Stimulated activated CD4-positive, alpha-beta T cell treated with anti-CD3 and anti-CD28 coated beads, TNF-alpha, amount 100 ng/mL, for 4 hours (primary cell): ENCODE measurements around the gene CORIN.
A peak's percentile ranks its signal among the peaks of the same experiment; 100 is the strongest.

Experiments used
- DNase-seq, 3 experiments: peaks; one replicate each; pipeline ENCODE4 v3.0.0-alpha.2; 2020; ENCODE audit warnings: low read depth in 3 of 3

The CORIN gene

GRCh38 chr4:47837908-47838294 lies at the start of gene CORIN:
CORIN (minus strand) TSS chr4:47838067; CDS start chr4:47837949, 118 bp downstream.
- no peak for DNase-seq

- no peak for DNase-seq
Observed at GRCh38 chr4:47882228-47882627, 44.4 kb upstream of the CORIN start.

GRCh38 chr4:47879458-47879857 lies 41.6 kb upstream of the CORIN start:
- DNase-seq, result no peak

- DNase-seq, result no peak
Observed at GRCh38 chr4:47876784-47877546, 39.1 kb upstream of the CORIN start.

- no peak for DNase-seq
Observed at GRCh38 chr4:47876310-47876709, 38.4 kb upstream of the CORIN start.

GRCh38 chr4:47873877-47874541 lies 36.1 kb upstream of the CORIN start:
- DNase-seq, result no peak

GRCh38 chr4:47863486-47863885 lies 25.6 kb upstream of the CORIN start:
- DNase-seq, result no peak

- no peak for DNase-seq
Observed at GRCh38 chr4:47862297-47862696, 24.4 kb upstream of the CORIN start.

GRCh38 chr4:47860305-47860704 lies 22.4 kb upstream of the CORIN start:
- DNase-seq, result no peak

- DNase-seq, result no peak
Observed at GRCh38 chr4:47858006-47858405, 20.1 kb upstream of the CORIN start.

GRCh38 chr4:47856713-47857112 lies 18.8 kb upstream of the CORIN start:
- no peak for DNase-seq

GRCh38 chr4:47855350-47855749 lies 17.5 kb upstream of the CORIN start:
- DNase-seq, result no peak

- DNase-seq, result no peak
Observed at GRCh38 chr4:47852136-47852535, 14.3 kb upstream of the CORIN start.

- DNase-seq, result no peak
Observed at GRCh38 chr4:47849466-47849865, 11.6 kb upstream of the CORIN start.

- no peak for DNase-seq
Observed at GRCh38 chr4:47848041-47848440, 10.2 kb upstream of the CORIN start.

- DNase-seq, result no peak
Observed at GRCh38 chr4:47842985-47843384, 5.1 kb upstream of the CORIN start.

GRCh38 chr4:47840291-47840690 lies 2.4 kb upstream of the CORIN start:
- no peak for DNase-seq

GRCh38 chr4:47839259-47839658 lies 1.4 kb upstream of the CORIN start:
- DNase-seq, result peak in 1 of 3 experiments; percentile 15

- DNase-seq, result no peak
Observed at GRCh38 chr4:47838445-47838844, 578 bp upstream of the CORIN start.

- peak in 1 of 3 experiments; percentile 13 for DNase-seq
Observed at GRCh38 chr4:47837094-47837907, 566 bp downstream of the CORIN start.

GRCh38 chr4:47836641-47837093 lies 1.2 kb downstream of the CORIN start:
- peak in 2 of 3 experiments; percentile 16 to 22 for DNase-seq

- no peak for DNase-seq
Observed at GRCh38 chr4:47835494-47835893, 2.4 kb downstream of the CORIN start.
